Measurements from ENCODE around the gene CACNG1.
"Not testable (repeated sequence)": the region's sequence is repeated elsewhere in the genome, so short reads cannot be mapped to it uniquely, and the experiment has no call there.

Gene CACNG1

GRCh38 chr17:67082107-67082506 is 37.8 kb downstream of the CACNG1 start:
- DNase-seq: no peak

GRCh38 chr17:67085406-67085805 is 41.1 kb downstream of the CACNG1 start:
- DNase-seq: no peak

DNA sequence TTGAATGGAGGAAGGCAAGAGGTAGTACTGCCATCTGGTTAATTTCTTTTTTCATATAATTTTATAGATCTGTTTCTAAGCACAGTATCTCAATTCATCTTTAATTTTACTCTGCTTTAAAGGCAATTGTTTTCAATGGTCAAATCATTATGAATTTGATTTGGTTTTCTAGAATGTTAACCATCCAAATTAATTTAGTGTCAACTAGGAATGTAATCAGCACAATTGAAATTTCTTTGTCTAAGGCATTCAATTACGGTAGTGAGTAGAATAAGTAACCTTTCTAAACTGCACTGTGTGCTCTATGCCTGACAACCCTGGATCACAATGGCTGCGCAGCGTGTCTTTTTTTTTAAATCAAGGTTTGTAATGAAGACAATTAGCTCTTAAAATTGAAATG is 44.3 kb downstream of the CACNG1 start:
- no peak for DNase-seq

DNA sequence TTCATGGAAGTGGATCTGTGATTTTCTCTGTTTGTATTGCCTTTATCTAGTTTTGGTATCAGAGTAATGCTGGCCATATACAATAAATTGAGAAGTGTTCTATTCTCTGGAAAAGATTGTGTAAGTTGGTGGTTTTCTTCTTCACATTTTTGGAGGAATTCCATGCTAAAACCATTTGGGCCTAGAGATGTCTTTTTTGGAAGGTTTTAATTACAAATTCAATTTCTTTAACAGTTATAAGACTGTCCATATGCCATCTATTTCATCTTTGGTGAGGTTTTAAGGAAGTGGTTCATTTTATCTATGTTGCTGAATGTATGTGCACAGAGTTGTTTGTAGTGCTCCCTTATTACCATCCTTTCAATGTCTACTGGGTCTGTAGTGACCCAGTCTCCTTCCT is 46.0 kb downstream of the CACNG1 start:
- no peak for DNase-seq

GRCh38 chr17:67092291-67092690 is 47.9 kb downstream of the CACNG1 start:
- no peak for DNase-seq

DNA sequence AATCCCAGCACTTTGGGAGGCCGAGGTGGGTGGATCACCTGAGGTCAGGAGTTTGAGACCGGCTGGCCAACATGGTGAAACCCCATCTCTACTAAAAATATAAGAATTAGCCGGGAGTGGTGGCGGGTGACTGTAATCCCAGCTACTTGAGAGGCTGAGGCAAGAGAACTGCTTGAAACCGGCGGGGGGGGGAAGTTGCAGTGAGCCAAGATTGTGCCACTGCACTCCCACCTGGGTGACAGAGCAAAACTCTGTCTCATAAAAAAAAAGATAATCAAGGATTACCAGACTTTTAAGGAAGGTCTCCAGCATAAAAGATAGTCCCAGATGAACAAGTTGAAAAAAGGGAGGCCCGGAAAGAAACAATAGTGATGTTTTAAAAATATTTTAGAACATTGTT is 48.4 kb downstream of the CACNG1 start:
- not testable (repeated sequence) for DNase-seq

- DNase-seq: no peak
Measured at GRCh38 chr17:67093348-67093747, 49.0 kb downstream of the CACNG1 start.

DNA sequence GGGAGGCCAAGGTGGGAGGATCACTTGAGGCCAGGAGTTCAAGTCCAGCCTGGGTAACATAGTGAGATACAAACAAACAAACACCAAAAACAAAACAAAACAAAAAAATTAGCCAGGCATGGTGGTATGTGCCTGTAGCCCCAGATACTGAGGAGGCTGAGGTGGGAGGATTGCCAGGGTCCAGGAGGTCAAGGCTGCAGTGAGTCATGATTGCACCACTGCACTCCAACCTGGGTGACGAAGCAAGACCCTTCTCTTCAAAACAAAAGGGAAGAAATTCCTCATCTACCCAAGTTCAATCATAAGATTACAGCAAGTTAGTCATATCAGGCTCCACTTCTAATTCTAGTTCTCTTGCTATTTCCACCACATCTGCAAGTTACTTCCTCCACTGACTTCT is 50.9 kb downstream of the CACNG1 start:
- not testable (repeated sequence) for DNase-seq

DNA sequence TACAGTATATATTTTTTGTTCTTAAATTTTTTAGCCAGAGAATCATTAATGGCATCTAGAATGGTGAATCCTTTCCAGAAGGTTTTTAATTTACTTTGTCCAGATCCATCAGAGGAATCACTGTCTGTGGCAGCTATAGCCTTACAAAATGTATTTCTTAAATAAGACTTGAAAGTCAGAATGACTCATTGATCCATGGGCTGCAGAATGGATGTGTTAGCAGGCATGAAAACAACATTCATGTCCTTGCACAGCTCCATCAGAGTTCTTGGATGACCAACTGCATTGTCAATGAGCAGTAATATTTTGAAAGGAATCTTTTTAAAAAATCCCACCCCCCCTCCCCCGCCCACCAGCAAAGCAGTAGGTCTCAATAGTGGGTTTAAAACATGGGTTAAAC is 51.4 kb downstream of the CACNG1 start:
- DNase-seq: no peak

DNA sequence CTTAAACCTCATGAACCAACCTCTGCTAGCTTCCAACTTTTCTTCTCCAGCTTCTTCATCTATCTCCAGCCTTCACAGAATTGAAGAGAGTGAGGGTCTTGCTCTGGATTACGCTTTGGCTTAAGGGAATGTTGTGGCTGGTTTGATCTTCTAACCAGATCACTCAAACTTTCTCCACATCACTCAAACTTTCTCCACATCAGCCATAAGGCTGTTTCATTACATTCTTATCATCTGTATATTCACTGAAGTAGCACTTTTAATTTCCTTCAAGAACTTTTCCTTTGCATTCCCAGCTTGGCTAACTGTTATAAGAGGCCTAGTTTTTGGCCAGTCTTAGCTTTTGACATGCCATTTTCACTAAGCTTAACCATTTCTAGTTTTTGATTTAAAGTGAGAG is 52.3 kb downstream of the CACNG1 start:
- DNase-seq: no peak

DNA sequence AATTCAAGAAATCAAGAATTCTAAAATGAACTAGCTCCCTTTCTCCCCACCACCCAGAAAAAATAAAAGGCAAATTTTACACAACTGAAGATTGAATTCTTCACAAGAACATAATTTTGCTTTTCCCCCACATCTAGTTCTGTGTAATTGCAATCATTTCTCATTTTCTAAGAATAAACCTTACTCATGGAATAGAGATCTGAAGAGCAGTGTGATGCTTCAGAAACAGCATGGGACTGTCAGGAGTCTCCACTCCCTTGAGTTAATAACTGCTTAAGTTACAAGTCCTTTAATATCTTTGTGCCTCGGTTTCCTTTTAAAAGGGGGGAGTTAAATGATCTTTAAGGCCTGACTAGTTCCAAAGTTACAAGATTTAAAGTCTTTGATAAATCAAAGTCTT is 53.7 kb downstream of the CACNG1 start:
- no peak for DNase-seq

DNA sequence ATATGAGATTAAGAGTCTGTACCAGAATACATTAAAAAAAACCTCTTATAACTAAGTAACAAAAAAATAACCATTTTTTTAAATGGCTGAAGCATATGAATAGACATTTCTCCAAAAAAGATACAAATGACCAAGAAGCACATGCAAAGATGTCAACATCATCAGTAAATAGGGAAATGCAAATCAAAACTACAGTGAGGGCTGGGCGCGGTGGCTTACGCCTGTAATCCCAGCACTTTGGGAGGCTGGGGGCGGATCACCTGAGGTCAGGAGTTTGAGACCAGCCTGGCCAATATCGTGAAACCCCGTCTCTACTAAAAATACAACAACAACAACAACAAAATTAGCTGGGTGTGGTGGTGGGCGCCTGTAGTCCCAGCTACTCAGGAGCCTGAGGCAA is 60.3 kb downstream of the CACNG1 start:
- not testable (repeated sequence) for DNase-seq

DNA sequence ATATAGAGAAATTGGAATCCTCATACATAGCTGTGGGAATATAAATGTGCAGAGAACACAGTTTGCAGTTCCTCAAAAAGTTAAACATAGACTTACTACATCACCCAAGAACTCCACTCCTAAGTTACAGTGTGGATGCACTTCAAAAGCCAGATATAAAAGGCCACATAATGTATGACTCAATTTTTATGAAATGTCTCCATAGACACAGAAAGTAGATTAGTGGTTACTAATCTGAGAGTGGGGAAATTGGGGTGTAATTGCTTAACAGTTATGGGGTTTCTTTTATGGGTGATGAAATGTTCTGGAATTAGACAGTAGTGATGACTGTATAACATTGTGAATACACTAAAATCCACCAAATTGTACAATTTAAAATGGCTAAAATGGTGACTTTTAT is 60.9 kb downstream of the CACNG1 start:
- DNase-seq: no peak
